SHP77 treated with DMSO at 0.1 percent for 48 hours (cell line): ENCODE data around the gene F10.
"Not testable (repeated sequence)": the region's sequence is repeated elsewhere in the genome, so short reads cannot be mapped to it uniquely, and the experiment has no call there.

Experiments
- DNase-seq: peaks from one replicate; lab custom pipeline; 2025; lab: John Stamatoyannopoulos, UW

F10 gene

DNA sequence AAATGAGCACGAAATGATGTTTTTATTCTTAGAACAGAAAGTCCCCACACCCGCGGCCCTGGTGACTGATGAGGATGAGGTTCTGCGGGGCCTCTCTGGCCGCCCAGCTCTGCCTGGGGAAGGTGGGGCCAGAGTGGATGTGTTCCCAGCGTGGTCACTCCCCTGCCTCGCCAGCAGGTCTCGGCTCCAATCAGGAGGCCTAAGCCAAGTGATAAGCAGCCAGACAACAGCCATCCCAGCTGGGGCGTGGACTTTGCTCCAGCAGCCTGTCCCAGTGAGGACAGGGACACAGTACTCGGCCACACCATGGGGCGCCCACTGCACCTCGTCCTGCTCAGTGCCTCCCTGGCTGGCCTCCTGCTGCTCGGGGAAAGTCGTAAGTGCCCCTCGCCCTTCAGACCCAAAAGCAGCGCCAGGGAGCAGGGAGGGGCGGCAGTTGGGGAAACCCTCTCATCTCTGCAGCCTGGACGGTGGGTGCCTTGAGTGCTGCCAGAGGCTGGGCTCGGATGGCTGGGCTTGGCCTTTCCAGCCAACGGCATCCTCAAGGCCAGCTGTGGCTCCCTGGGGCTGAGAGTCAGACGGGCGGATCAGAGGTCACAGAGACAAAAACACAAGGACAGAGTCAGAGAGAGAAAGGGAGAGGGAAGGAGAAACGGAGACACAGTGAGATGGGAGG is at the start of gene F10:
Gene F10 (plus strand): TSS at position 250 of the 676 bp plus-strand sequence. CDS start 57 bp downstream, at position 307.
- DNase-seq = no peak

DNA sequence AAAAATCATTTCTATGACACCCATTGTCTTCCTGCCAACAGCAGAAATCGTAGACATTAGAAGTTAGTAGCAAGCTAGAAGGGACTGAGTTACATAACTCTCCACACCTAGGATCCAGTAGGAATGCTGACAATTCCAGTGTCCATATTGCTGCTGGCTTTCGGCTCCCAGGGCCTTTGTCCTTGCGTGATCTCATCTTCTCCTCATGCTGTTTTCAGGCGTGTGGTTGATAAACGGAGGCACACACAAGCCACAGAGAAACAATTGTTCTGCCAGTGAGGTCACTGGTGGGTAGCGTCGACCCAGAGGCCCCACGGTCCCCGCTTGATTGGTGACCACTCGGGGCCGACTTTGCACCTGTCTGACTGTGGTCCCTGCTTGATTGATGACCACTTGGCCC is 48.7 kb upstream of the F10 start:
- DNase-seq = no peak

DNA sequence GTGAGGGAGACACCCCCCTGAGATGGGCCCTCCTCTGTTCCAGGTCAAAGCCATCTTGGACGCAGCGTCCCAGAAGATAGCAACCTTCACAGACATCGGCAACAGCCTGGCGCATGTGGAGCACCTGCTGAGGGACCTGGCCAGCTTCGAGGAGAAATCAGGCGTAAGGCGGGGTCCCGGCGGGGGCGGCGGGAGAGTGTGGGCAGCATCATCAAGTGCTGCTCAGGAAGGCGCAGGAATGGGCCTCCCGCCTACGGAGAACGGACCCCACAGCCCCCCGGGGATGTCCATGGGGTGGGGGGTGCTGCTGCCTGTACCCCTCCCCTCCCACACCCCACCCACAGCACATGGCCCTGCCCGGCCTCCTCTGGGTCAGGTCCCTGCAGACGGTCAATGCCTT is 48.2 kb upstream of the F10 start:
- DNase-seq = no peak

DNA sequence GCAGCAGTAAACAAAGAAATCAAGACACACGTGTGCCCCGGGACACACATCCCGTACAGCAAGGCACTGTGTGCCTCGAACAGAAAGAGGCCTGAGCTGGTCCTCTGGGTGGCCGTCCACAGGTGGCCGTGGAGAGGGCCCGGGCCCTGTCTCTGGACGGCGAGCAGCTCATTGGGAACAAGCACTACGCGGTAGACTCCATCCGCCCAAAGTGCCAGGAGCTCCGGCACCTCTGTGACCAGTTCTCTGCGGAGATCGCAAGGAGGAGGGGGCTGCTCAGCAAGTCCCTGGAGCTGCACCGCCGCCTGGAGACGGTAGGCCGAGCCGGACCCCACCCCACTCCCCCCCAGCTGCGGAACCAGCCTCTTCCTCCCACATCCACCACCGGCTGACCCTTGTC is 47.7 kb upstream of the F10 start:
- DNase-seq = no peak

DNA sequence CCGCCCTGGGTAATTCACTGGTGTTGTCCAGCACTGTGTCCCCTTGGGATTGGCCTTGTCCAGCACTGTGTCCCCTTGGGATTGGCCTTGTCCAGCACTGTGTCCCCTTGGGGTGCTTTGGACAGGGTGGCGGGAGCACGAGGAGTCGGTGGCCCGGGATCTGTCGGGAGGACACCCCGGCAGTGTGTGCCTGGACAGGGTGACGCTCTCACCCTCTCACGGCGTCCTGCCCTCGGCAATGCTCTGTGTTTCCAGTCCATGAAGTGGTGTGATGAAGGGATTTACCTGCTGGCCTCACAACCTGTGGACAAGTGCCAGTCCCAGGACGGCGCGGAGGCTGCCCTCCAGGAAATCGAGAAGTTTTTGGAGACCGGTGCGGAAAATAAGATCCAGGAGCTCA is 46.9 kb upstream of the F10 start:
- DNase-seq = no peak

DNA sequence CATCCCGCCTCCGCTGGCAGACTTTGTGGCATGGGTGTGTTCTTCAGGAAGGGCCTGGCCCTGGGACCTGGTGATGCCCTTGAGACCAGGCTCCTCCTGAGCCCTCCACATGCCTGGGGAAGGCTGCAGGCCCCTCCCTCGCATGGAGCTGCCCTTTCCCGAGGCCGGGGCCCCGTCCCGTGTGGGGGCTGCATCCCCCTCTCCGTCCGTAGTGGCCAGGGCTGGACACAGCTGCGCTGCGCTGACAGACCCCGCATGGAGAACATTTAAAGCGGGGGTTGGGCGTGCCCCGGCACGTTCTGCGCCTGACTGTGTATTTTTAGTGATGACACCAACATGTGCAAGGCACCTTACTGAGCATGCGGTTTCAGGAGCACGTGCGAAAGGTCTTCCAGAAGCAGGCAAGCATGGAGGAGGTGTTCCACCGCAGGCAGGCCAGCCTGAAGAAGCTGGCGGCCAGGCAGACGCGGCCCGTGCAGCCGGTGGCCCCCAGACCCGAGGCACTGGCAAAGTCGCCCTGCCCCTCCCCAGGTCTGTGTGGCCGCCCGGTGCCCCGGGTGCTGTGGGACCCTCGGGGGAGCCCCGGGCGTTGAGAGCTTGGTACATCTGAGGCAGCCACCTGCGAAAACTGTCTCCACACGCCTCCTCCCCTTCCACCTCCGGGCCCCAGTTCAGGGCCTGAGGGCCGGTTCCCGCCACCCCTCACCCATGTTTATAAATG is 45.8 kb upstream of the F10 start:
- no peak for DNase-seq

DNA sequence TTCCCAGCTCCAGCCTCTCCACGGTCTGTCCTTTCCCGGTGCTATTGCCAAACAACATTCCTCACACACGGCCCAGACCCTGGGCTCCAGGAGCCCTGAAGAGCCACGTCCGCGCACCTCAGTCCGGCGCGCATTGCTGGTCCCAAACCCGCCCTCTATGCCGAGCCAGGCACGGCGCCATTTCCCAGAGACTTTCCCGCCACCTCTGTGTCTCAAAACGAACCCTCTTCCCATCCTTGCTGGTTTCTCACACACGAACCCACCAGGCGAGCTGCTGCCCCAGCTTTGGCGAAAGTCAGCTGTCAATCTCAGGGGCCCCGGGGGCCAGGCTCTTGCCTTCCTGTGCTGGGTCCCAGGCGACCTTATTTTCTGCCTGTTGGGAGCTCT is 45.0 kb upstream of the F10 start:
- DNase-seq = no peak

DNA sequence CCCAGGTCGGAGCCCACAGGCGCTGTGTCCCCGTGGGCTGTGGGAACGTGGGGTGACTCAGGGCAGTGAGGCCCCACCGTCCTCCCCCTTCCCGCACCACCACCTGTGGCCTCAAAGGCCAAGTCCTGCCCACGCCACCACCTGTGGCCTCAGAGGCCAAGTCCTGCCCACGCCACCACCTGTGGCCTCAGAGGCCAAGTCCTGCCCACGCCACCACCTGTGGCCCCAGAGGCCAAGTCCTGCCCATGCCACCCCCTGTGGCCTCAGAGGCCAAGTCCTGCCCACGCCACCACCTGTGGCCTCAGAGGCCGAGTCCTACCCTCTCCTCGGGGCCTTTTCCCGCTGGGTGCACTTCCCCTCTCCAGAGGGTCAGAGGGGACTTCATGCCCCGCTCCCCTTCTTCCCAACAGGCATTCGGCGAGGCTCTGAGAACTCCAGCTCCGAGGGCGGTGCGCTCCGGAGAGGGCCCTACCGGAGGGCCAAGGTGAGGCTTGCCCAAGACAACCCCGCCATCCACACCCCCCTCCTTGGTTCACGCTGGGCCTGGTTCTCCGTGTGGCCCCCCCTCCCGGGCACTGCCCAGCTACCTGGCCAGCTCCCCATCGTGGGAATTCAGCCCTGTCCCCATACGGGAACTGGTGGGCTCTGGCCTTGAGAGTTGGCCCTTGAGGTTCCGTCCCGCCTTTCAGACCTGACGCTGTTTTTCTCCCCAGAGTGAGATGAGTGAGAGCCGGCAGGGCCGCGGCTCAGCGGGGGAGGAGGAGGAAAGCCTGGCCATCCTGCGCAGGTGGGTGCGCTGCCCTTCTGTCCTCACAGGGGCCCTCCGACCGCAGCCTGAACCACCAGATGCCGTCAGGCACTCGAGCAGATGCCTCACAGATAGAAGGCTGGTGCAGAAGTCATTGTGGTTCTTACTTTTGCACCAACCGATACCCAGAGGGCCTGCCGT is 44.4 kb upstream of the F10 start:
- no peak for DNase-seq

DNA sequence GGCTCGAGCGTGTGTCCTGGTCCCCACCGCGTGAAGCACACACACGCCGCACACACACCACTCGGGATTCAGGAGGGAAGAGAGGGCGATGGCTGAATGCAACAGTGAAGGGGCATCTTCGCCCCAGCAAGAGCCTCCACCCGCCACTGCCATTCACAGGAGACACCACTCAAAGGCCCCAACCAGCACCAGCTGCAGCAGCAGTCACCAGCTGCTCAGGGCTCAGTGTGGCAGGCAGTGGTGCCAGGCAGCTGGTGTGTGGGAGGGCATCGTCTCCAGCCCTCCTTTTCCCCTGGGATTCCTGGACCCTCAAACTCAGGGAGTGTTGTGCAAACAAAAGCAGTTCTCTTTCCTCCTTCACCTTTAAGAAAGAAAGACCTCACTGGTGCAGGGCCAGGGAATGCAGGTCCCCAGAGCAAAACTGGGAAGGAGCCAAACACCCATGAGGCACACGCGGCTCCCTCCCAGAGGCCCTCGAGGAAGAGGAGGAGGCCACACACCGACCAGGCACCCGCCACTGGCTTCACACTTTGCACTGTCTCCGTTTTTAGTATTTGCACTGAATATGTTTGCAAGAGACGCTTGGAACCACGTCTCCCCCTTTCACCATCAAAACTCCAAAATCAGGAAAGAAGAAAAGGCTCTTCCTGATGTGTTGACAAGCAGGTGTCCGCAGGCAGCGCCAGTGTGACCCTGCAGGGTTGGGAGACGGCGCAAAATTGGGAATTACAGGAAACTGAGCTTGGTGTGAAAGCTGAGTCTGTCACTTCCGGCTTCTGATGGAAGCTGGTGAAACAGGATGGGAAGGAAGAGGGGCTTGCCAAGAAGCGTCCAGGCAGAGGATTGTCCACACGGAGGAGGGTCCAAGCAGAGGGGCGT is 43.5 kb upstream of the F10 start:
- no peak for DNase-seq

DNA sequence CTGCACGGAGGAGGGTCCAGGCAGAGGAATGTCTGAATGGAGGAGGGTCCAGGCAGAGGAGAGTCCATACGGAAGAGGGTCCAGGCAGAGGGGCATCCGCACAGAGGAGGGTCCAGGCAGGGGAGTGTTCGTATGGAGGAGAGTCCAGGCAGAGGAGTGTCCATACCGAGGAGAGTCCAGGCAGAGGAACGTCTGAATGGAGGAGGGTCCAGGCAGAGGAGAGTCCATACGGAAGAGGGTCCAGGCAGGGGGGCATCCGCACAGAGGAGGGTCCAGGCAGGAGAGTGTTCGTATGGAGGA is 42.9 kb upstream of the F10 start:
- not testable (repeated sequence) for DNase-seq

DNA sequence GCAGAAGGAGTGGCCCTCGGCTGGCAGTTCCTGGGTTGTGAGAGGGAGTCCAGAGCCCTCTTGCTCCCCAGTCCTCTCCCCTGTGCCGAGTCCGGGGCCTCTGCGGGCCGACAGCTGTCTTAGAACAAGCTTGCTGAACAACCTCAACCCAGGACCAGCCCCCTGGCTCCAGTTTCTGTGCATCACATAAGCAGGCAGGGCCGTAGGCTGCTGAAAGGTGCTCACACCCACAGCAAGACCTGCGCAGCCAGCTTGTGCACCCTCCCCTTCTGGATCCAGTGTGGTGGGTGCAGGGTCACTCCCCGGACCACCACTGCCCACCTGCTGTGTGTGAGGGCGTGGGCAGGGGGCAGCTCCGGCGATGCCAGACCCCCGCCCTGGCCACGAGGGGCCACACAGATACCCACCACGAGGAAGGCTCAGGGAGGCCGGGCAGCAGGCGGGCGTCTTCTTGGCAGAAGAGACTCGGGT is 42.2 kb upstream of the F10 start:
- no peak for DNase-seq

DNA sequence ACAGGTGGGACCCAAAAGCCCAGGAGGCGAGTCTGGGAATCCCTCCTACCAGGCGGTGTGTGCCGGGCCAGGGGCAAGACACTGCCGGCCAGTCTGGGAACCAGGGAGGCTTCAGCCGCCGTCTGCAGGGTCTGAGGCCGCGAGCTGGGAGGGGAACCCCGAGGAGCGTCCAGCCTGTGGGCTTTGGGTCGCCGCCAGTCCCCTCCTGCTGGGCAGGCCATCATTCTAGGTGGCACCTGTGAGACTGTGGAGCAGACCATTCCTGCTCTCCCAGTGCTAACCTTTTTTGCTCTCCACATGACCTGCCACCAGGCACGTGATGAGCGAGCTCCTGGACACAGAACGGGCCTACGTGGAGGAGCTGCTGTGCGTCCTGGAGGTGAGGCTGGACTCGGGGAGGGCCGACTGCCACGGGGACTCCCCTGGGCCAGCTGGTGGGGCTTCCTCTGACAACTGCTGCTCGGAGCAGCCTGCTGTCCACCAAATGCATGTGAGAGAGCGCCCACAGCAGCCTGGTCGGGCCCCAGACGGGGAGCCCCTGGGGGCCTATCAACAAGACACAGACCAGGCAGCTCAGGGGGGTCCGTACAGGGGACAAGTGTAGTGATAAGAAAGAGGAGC is 41.6 kb upstream of the F10 start:
- no peak for DNase-seq

DNA sequence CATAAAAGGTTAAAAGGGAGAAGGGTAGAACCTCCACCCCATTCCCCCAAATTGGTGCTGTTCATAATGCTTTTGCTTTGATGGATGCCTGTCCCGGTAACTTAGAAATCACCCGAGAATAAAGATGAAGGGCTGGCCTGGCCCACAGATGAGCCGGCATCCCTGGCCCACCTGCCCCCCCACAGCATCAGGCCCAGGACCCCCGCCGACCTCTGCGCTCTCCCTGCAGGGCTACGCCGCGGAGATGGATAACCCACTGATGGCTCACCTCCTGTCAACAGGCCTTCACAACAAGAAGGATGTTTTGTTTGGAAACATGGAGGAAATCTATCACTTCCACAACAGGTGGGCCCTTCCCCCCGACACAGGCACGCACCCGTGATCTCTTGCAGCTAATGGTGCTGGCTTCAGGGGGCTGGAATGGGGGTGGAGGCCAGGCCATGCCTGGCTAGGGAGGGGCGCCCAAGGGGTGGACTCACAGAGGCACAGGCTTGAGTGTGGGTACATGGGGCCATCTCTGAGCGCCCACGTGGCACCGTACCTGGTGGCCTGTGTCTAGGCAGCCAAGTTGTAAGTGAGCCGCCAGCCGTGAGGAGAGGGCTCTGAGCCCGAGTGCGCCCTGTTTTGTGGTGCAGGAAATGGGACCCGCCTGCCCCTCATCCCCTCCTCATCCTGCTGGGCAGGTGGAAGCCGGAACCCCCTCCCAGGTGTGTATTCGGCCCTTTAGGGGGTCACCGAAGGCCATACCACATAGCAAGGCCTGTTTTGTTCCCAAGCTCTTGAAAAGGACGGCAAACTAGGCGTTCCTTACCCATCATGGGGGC is 40.2 kb upstream of the F10 start:
- no peak for DNase-seq

DNA sequence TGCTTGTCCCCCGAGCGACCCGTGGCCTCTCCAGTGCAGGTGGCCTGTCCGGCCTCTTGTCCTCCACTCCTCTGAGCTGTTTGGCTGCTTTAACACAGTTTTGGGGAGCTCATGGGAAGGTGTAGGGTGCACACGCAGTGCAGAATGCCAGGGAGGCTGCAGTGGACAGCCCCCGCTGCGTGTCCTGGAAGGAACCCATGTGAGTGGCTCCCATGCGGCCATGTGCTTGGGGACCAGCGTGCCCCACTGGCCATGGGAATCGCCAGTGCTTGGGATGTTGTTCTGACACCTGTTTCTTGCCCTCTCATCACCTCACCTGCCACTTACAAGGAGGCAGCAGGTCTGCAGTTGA is 39.6 kb upstream of the F10 start:
- DNase-seq = no peak

DNA sequence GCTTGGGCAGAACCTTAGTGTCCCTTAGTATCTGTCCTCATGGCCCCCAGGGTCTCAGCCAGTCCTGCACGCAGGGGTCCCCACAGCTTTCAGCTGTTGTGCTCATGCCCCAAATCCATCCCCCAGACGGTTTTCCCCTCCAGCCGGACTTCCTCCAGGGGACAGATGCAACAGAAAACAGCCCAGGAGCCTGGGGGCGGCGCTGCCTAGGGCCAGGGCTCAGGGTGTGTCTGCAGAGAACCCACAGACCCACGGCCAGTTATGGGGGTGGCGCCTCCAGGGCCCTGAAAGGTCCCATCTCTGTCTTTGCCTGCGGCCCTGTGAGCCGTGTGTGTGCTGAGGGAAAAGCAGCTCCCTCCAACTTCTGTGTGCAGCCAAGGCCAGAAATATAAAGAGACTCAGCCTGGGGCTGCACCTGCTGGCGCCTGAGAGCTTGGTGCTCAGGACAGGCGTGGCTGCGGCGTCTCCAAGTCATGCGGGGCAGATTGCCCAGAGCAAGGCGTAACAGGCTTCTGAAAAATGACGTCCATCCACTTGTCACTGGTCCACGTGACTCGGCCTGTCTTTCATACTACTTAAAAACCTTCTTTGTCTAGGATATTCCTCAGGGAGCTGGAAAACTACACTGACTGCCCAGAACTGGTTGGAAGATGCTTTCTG is 39.1 kb upstream of the F10 start:
- no peak for DNase-seq

DNA sequence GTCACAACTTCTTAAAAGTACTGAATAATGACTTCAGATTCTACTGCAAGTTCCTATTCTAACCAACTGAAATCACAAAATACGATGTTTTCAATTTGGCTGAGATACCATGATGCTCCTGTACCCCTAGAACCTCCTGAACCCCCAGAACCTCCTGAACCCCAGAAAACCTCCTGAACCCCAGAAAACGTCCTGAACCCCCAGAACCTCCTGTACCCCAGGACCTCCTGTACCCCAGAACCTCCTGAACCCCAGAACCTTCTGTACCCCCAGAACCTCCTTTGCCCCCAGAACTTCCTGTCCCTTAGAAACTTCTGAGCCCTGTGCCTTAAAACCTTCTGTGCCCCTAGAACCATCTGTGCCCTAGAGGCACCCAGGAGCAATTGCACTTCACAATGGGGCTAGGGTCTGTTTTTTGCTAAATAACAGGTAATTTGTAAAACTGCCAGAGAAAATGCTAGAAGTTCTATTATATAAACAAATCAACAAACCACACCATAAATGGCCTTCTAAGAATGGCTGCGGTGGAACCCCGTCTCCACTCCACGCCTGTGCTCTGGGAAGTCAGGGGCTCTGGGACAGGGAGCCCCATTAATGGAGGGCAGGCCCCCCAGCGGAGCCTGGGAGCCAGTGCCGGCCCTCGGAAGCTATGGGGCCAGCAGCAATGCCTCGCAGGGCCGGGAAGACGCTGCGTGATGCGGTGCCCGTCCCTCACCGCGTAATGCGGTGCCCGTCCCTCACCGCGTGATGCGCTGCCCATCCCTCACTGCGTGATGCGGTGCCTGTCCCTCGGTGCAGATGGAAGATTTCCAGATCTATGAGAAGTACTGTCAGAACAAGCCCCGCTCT is 38.3 kb upstream of the F10 start:
- DNase-seq = no peak

DNA sequence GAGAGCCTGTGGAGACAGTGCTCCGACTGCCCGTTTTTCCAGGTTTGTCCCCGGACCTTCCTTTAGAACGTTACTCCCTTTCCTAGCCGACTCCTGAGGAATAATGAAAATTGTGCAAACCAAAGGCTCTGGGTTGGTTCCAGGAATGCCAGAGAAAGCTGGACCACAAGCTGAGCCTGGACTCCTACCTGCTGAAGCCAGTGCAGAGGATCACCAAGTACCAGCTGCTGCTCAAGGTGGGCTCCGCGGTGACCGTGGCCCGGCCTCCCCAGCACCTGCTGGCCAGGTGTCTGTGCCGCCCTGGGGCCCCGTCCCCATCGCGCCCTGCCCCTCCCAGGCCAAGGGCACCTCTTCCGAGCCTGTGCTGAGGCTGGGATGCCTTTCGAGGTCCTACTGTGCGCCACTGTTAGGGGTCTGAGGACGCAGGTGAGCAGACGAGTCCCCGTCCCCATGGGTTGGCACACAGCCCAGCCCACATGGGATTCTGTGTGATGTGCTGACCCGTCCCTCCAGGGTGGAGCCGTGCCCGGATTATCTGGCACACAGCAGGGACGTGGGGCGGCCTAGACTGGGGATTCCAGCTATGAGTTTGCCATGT is 37.6 kb upstream of the F10 start:
- no peak for DNase-seq

DNA sequence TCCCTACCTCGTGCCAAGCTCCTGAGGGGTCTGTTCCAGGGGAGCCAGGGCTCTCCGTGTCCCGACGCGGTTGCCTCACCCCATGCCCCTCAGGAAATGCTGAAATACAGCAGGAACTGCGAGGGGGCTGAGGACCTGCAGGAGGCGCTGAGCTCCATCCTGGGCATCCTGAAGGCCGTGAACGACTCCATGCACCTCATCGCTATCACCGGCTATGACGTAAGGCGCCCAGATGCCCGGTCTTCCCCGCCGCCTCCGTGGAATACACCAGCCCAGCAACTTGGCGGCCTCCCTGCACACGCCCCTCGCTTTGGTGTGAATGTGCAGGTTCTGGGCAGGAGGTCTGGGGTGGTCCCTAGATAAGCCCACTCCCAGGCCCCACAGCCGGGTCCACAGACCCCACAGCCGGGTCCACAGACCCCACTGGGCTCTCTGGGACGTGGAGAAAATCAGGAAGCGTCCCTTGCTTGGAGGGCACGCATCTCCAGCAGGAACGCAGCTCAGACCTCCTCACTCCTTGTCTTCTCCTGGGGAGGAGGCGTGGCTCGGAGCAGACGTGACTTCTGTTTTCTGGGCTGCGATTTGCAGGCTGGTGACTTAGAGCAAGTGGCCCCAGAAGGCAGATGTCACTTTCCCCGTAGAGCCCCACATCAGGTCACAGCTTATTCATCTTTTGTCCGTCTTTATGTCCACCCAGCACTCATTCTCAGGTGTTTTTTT is 36.4 kb upstream of the F10 start:
- DNase-seq = no peak
